Measurements from ENCODE around the gene ARHGAP6.

The ARHGAP6 gene

DNA sequence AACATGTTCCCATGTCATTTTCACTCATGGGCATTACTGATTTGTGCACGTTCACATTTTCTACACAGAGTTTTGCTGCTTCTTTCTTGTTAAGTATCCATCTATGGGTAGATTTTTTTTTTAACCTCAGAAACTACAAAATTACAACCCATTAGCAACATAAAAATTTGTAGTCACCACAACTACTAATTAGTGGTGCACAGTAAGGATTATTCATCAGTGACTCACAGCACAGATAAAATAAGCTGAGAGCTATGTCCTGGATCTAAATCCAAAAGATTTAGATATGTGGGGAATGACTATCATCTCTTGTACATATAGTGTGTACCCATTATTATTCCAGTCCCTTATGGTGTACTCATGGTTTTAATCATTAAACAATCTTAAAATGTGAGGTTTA is 392.2 kb downstream of the ARHGAP6 start:
- no peak for DNase-seq

GRCh38 chrX:11272863-11273262 is 392.9 kb downstream of the ARHGAP6 start:
- no peak for DNase-seq

GRCh38 chrX:11272290-11272689 is 393.4 kb downstream of the ARHGAP6 start:
- DNase-seq = no peak

- DNase-seq = no peak
Measured at GRCh38 chrX:11269996-11270395, 395.7 kb downstream of the ARHGAP6 start.

- peak; percentile 41 to 49 for DNase-seq
Measured at GRCh38 chrX:11269006-11269405, 396.7 kb downstream of the ARHGAP6 start.

GRCh38 chrX:11267425-11267824 is 398.3 kb downstream of the ARHGAP6 start:
- DNase-seq = peak in 1 of 2 donors; percentile 1

- no peak for DNase-seq
Measured at GRCh38 chrX:11266573-11267003, 399.1 kb downstream of the ARHGAP6 start.

DNA sequence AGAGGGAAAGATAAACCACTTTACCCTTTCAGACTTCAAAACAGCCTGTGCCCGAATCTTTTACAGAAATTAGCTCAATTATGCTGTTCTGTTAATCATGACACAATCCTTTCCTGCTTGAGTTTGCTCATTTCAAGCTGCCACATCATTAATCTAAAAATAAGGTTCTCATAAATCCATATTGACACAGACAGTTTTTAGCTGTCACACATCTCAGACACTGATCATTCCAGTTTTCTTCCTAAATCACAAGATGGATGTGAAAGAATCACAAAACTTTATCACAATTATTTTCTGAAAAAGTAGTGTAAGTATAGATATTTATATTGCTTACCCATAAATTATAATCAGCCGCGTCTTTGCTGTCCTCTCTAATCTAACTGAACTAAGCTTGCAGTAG is 400.4 kb downstream of the ARHGAP6 start:
- no peak for DNase-seq

- no peak for DNase-seq
Measured at GRCh38 chrX:11264925-11265324, 400.8 kb downstream of the ARHGAP6 start.

GRCh38 chrX:11261260-11261659 is 404.5 kb downstream of the ARHGAP6 start:
- DNase-seq = no peak

- DNase-seq = no peak
Measured at GRCh38 chrX:11259437-11259836, 406.3 kb downstream of the ARHGAP6 start.

- DNase-seq = no peak
Measured at GRCh38 chrX:11257711-11258110, 408.0 kb downstream of the ARHGAP6 start.

DNA sequence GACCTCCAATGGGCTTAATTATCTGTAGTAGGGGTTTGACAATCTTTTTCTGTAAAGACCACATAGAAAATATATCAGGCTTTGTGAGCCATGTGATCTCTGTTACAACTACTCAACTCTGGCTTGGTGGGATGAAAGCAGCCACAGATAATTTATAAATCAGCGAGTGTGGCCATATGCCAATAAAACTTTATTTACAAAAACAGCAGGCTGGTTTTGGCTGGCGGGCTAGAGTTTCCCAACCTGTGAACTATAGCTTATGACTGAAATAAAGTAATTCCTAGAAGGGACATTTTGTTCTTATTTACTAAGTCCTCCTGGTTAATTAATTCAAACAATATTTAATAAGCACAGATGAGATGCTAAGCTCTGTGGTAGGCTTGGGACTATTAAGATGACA is 408.4 kb downstream of the ARHGAP6 start:
- DNase-seq = no peak

GRCh38 chrX:11254417-11255109 is 411.2 kb downstream of the ARHGAP6 start:
- DNase-seq = peak in 1 of 2 donors; percentile 3

DNA sequence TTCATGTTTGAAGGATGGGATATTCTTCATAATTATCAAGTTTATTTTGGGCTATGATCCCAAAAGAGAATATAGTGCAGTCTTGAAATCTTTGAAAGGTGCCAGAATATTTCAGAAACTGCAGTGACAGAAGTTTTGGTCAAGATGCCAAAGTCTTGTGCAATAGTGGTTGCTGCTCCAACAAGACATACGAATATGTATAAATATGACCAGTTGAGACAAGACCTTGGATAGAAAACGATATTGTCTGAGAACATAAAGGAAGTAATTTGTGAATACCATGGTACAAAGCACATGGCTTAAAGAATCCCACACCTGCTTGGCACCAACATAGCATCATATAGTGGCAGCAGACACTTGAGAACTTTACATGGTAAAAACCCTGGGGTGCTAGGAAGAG is 421.1 kb downstream of the ARHGAP6 start:
- DNase-seq = no peak

- no peak for DNase-seq
Measured at GRCh38 chrX:11242704-11243103, 423.0 kb downstream of the ARHGAP6 start.

DNA sequence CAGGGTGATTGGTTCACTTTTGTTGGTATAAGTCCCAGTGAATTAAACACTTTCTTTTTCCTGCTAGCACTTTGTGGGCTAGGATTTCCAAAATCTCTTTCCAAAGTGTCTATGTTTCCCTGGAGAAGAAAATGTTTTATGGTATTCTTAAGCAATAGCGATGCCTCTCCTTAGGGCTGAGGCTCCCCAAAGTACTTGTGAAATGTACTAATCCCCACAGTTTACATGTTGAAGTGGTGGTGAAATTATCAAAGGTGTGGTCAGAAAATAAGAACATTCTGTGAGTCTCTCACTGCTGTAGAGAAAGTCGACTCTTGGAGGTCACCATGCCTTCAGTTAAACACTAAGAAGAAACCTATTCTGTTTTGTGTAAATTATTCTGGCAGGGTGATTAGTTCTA is 424.0 kb downstream of the ARHGAP6 start:
- DNase-seq = no peak

DNA sequence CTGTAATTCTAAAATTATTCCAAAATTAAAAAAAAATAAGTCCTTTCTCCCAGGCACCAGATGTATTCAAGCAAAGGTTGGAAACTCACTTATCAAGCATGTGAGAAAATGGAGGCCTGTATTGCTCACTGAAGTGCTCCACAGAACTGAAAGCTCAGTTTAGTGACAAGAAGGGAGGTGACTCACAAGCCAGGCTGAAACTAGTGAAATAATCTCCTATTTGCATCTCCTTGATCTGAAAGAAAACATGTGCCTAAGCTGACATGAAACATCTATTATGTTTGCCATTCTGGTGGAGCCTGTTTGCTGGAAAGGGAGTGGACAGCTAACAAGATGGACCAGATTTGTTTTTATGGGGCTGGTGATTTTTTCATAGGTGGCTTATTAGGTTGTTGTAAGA is 426.5 kb downstream of the ARHGAP6 start:
- no peak for DNase-seq

DNA sequence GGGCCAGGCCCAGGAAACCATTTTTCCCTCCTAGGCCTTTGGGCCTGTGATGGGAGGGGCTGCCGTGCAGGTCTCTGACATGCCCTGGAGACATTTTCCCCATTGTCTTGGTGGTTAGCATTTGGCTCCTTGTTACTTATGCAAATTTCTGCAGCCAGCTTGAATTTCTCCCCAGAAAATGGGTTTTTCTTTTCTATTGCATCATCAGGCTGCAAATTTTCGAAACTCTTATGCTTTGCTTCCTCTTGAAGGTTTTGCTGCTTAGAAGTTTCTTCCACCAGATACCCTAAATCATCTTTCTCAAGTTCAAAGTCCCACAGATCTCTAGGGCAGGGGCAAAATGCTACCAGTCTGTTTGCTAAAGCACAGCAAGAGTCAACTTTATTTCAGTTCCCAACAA is 430.3 kb downstream of the ARHGAP6 start:
- DNase-seq = peak; percentile 1 to 3

DNA sequence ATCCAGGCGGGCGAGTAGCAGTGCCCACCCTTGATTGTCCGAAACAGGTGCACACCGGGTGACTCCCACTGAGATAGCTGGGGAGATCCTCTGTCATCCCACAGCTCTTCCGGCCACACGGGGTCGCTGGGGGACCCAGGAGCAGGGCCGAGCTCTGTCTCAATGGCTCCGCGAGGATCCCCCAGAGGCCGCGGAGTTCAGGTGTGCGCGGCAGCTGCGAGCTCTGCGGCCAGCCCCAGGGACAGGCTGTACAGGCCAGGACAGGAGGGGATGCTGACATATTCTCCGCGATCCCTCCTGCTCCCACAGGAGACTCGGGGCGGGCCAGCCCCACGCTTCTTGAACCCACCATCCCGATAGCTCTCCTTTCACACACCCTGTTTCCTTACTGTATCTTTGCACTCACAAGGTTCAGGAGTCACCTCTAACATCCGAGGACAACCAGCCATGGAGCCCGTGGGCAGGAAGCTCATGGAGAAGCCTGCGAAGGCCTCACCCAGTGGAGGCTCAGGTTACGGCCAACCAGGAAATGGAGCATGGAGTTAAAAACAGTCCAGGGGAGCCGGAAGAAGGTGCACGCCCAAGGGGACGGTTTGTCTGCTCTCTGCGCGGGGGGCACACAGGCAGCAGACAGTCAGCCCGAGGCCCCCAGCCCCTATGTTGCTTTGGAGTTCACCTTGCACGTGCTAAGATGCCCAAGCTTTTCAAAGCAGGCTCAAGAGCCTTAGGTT is 450.4 kb downstream of the ARHGAP6 start:
- no peak for DNase-seq

GRCh38 chrX:11214346-11215190 is 451.2 kb downstream of the ARHGAP6 start:
- DNase-seq = no peak

DNA sequence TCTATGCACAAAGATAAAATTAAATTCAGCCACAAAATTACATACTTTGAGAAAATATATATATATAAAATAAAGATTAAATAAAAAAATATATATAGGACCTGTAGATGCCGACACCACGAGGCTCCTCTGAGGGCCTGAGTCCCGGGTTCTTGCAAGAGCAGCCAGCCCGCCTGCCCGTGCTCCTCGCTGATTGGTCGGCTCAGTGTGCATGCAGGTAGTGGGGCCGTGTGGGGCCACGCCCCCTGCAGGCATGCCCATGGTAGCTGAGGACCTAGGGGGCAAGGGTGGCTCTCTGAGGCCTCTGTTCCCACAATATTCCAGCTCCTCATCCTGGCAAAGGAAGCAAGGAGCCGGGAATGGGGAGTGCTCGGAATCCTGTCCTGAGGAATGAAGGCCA is 453.0 kb downstream of the ARHGAP6 start:
- no peak for DNase-seq

GRCh38 chrX:11210415-11210801 is 455.3 kb downstream of the ARHGAP6 start:
- no peak for DNase-seq

Data from inflammatory macrophage treated with lipopolysaccharide for 1 hour (primary cell).